Posterior vena cava (tissue), 2 donors: ENCODE measurements around the gene BAG5. TPM values are rescaled to one million over a fixed set of nuclear protein-coding genes. Genes with fewer than 3 reads are reported as not detected.
A peak's percentile ranks its signal among the peaks of the same experiment; 100 is the strongest.

Source experiments
- DNase-seq: peaks from one replicate; pipeline ENCODE4 v3.0.0-alpha.2; 2020; ENCODE audit warnings: low spot score
- intact Hi-C, 2 donors: fragments of 100-400 bp; cut with DNase I; formaldehyde crosslinking; loops; one replicate each; pipeline versions ENCODE4 v1.14.1 to v1.14.2; 2022 to 2023
- total RNA-seq, 2 donors: library from RNA; stranded (reverse); fragmentation: NEBNext Ultra II Directional; extraction: Animal tissue kit (Norgen Biotek cat#: 25700); gene quantifications; one replicate each; pipeline ENCODE4 v1.2.1, GENCODE V29; 2021
- donor health status: DM: yes; HTN: yes; CAD: no.
- donor health status: DM: yes; HTN: yes; CAD: no.

The BAG5 gene
- total RNA-seq, 2 donors from 2014 or later: 29.0 to 30.4 TPM

DNA sequence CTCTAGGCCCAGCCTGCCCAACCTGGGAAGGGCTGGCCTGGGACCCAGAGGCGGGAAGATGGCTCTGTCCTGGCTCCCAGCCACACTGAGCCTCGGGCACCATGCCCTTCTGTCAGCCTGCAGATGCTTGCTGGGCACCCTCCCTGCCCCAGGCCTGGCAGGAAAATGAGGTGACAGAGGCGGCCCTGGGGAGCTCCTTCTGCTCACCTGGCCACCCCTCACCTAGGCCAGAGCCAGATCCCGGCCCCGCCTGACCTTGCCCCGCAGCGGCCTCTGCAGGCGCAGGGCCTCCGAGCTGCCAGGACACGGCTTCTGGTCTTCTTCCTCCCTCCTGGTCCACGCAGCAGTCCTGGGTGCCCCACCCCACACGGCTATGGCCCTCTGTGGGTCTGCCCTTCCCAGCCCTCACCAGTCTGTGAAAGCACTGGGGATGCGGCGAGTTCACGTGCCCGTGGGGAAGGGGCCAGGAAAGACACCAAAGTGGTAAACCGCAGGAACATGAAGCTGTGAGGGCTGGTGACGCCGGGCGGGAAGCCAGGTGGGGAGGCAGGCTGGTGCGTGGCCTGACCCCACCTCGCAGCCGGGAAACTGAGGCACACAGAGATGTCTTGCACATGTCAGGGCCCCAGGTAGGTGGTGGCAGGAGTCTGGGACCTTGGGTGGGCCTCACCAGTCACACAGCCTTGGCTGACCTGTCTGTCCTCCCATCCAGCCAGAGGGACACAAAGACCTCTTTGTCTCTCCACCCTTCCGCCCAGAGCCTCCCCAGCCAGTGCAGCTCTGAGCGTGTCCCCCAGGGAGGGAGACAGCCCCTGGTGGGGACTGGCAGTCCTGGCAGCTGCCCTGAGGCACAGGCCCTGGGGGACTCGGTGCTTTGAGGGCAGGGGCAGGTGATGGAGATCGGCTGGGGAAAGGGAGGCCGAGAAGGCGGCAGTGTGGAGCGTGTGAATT lies 12.8 kb downstream of the BAG5 start:
- DNase-seq: peak; percentile 81
- intact Hi-C loops: loop anchor here (5.0 kb wide), 2 partner anchors 32 to 47 kb away; no protein-coding TSS in a partner anchor

DNA sequence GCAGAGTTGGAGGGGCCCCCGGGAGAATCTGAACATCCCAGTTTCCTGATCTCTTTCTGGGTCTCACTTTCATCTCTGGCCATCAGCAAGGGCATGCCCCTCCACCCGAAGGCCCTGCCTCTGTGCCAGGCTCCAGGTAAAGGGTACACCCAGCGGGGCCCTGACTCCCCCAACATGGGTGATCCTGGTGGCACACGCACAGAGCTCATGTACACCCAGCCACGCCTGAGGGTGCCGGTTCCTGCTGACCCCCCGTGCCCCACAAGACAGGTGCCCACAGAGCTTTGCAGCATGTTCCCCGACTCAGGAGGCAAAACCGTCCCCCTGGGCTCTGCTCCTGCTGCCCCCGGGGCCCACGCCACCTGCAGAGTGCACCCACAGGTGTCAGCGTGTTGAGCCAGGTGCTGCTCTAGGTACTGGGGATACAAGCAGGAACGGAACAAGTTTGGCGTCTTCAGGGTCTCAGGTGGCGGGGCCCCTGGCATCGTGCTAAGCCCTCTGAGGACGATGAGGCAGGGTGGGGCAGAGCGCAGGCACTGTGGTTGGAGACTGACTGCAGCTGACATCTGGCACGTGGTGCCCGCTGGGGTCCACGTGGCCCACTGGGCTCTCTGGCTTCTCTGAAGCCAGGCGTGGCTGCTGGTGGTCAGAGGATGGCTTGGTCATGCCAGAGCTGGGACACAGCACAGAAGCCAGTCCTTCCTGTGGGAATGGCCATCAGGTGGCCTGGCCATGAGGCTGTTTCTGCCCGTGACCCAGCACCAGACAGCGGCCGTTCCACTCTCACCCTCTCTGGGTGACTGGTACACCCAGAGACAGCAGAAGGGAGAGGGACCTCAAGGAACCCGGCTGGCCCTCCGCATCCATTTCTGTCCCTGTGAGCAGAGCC lies 13.8 kb downstream of the BAG5 start:
- DNase-seq: peak; percentile 78
- intact Hi-C loops: loop anchor here in 1 of 2 donors (5.0 kb wide), 1 partner anchor 46 kb away; no protein-coding TSS in a partner anchor

DNA sequence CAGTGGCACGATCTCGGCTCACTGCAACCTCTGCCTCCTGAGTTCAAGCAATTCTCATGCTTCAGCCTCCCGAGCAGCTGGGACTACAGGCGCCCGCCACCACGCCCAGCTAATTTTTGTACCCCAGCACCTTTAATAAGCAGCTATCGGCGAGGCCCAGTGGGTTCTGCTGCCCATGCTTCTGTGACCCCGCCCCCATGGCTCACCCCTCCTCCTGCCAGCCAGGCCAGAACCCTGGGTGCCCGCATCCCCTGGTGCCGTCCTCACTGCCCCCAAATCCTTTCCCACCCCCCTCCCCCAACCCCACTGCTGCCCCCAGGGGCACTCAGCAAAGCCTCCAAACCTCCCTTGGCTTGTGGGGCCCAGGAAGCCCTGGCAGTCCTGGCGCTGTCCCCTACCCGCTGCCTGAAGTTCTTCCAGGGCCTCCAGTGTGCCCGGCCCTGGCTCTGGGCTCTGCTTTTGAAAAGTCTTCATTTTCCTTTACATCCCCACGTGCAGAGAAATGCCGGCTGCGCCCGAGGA lies 14.5 kb downstream of the BAG5 start:
- intact Hi-C loops: loop anchor here in 1 of 2 donors (2.0 to 5.0 kb wide), 2 partner anchors 29 to 46 kb away; no protein-coding TSS in a partner anchor
- DNase-seq: peak; percentile 72

DNA sequence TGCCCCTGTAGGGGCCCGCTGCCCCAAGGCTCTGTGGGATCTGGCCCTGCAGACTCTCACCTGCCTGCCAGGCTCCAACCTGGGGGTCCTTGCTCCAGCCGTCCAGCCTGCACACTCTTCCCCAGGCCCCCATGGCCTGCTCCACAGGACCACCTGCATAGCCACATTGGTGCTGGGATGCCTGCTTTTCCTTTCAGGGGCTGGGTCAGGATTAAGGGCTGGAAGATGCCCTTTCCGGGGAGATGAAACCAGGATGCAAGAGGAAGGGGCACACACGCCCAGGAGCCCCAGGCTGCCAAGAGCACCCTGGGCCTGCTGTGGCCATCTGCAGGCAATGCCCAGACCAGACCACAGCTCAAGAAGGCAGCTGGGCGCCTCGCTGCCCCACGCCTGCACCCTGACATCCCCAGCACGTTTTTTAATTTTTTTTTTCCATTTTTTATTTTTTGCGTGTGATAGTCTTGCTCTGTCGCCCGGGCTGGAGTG lies 15.0 kb downstream of the BAG5 start:
- intact Hi-C loops: loop anchor here in 1 of 2 donors (2.0 to 5.0 kb wide), 2 partner anchors 29 to 45 kb away; no protein-coding TSS in a partner anchor
- DNase-seq: peak; percentile 55

DNA sequence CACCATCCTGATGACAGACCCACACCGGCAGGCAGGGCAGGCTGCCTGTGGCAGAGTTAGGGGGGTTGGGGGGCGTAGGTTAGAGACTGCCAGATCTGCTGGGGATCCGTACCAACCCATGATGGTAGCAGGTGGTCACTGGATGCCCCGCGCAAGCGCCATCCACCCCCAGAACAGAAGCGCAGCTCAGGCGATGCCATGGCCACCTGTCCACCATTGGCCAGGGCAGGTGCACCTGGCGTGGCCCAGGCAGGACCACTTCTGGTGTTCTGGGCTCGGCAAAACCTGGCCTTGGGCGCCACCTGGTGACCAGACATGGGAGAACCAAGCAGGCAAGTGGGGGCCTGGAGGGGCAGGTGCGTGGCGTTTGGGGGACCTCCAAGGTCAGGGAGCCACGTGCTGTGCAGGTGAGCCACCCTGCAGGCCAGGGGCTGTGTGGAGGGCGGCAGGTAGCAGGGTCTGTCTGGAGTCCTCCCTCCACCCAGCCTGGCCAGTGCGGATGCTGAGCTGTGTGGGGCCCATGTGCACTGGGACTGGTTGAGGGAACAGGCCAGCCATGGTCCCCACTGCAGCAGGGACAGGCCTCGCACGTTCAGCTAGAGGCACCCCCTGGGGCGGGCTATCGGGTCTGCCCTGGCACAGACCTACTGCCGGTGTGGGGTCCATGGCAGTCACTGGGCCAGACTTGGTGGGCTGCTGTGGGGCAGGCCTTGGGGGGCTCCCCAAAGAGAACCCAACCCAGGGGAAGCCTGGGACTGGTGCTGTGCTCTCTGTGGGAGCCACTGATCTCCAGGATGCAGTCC lies 15.6 kb downstream of the BAG5 start:
- intact Hi-C loops: loop anchor here in 1 of 2 donors (2.0 to 5.0 kb wide), 2 partner anchors 28 to 45 kb away; no protein-coding TSS in a partner anchor
- peak; percentile 91 for DNase-seq

DNA sequence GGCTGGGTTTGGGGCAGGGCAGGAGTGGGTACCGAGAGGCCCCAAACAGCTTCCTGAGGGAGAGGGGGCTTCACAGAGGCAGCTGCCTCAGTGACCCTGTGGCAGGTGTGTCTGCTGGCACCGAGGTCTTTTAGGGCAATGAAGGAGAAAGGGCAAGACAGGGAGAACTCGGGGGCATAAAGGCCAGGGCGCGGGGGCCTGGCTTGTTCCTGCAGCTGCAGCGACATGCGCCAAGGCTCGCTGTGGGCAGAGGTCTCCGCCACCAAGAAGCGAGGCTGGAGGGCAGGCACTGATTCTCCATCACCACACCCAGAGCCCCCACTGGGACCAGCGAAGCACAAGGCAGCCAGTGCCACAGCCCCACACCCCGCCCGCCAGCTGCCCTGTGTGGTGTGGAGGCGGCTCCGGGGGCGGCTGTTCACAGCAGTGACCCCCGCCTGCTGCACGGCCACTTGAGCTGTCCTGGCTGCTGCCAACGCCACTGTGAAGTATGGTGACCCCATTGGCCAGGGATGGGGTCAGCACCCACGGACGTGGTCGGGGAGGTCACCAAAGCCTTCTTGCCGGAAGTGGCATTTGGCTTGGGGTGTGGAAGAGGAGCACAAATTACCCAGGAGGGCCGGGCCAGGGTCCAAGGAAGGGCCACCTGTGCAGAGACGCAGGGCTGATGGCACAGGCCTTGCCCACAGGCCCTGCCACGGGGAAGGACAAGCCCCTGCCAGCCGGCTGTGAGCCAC lies 16.4 kb downstream of the BAG5 start:
- intact Hi-C loops: loop anchor here in 1 of 2 donors (2.0 to 5.0 kb wide), 2 partner anchors 27 to 44 kb away; no protein-coding TSS in a partner anchor
- peak; percentile 80 for DNase-seq

DNA sequence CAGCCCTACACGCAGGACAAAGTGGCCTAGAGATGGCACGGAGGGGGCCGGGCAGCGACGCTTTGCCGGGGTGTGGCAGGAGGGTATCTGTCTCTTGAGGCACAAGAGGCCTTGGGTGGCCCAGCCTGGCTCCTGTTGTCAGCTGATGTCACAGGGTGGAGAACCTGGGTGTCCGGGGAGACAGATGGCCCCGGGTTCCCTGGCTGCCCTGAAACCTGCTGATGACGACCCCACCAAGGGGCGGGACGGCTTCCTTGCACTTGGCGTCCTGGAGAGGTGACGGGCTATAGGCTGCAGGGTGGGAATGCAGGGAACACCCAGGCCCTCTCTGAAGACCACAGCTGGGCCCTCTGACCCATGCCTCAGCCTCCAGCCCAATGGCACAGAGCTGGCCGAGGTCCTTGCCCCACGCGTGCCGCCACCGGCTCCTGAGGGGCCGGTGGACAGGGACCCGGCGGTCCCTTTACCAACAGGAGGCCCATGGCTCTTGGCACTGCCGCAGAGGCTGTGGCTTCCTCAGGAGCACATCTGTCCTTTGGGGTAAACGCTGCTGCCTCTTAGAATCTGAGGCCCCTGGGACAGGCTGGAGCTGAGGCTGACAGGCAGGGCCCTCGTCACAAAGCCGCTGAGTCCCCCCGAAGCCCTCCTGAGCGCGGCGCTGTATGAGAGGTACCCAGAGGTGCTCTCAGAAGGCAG lies 17.1 kb downstream of the BAG5 start:
- intact Hi-C loops: loop anchor here in 1 of 2 donors (5.0 kb wide), 1 partner anchor 43 kb away; no protein-coding TSS in a partner anchor

DNA sequence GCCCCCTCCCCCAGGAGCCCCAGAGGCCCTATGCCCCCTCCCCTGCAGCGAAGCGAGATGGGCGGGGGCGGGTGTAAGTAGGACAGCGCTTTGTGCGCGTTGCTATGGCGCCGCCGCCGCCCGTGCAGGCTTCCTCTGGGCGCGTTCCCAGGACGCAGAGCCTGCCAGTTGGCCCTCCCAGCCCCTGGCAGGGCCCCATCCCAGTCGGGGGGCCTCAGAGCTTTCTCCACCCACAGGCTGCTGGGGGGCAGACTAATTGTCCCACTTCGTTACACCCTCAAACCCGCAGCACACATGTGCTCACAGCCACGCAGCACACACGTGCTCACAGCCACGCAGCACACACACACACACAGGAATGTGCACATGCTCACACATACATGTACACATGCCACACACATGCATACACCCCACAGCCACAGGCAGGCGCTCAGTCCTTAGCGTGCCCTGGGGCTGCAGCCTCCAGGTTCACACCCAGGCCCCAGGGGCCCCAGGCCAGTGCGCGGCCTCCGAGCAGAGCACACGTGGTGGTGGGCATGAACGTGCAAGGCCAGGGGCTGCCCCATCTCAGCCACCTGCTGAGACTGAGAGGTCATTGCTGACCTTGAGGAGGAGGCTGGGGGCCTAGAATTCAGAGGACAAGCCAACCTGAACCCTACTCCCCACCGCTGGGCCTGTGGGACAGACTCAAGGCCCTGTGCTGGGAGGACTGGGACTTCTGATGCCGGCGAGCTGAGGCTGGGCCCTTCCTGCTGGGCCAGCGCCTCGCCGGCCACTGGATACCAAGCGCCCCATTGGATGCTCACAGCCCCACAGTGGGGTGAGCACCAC lies 17.9 kb downstream of the BAG5 start:
- intact Hi-C loops: loop anchor here in 1 of 2 donors (5.0 kb wide), 1 partner anchor 42 kb away; no protein-coding TSS in a partner anchor
- DNase-seq: peak; percentile 88

More for the DNA sequence above, 17.1 kb downstream of the BAG5 start:
- DNase-seq: peak; percentile 75

DNA sequence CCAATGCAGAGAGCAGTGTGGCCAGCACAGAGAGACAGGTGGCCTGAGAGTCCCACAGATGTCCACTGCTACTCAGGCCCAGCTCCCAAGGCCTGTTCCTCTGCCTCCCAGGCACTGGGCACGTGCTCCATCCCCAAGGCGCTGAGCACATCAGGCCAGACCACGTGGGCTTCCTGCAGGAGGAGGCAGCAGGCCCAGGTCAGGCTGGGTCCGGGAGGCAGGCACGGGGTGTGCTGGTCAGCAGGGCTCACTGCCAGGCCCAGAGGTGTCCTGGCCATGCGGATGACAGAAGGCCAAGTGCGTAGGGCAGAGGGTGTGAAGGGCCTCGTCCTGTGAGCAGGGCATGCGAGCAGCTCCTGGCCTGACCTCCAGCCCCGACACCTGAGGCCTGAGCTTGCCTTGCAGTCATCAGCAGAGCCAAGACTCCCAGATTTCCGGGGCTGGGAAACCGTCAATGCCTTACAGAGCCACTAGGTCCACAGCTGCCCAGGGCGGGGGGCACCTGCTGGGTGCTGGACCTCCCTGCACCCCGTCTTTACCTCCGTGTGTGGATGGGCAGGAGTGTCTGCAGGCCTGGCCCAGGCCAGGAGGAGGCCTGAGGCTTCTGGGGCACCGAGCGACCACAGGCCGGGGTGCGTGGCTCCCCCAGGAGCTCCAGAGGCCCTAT lies 18.6 kb downstream of the BAG5 start:
- intact Hi-C loops: no loop called here
- DNase-seq: peak; percentile 84

DNA sequence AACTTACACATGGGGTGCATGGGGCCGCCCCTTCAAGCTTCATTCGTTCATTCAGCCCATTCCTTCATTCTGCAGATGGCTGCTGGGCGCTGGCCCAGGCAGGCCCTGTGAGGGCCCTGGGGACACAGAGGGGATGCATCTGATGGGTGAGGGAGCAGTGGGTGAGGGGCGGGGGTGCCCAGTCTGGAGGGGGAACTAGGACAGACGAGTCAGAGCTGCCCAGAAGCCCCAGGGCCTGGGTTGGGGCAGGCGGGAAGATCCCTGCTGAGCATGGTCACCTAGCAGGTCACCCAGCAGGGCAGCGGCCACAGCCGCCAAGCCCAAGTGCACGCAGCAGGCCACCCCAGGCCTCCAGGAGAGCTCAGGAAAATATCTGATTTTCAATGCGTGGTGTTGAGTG lies 19.3 kb downstream of the BAG5 start:
- intact Hi-C loops: no loop called here
- DNase-seq: peak; percentile 81

DNA sequence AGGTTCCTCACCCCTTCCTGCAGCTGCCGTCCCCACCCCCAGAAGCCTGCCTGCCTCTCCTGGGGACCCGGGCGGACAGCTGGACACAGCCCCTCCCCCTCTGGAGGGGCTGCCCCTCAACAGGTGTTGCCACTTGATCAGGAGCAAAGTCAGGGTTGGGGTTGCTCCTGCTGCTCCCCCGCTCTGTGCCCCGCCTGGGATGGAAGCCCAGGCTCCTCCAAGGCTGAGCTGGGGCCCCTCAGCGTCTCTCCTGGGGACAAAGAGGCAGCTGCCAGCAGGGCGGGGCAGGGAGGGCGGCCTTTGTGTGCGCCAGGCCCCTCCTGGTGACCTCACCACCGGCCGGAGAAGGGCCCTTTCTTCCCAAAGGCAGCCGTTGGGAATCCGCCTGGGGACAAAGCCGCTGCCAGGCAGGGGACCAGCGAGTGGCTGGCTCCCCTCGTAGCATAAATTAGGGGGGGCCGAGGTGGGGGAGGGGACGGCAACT lies 19.8 kb downstream of the BAG5 start:
- intact Hi-C loops: no loop called here
- DNase-seq: no peak

DNA sequence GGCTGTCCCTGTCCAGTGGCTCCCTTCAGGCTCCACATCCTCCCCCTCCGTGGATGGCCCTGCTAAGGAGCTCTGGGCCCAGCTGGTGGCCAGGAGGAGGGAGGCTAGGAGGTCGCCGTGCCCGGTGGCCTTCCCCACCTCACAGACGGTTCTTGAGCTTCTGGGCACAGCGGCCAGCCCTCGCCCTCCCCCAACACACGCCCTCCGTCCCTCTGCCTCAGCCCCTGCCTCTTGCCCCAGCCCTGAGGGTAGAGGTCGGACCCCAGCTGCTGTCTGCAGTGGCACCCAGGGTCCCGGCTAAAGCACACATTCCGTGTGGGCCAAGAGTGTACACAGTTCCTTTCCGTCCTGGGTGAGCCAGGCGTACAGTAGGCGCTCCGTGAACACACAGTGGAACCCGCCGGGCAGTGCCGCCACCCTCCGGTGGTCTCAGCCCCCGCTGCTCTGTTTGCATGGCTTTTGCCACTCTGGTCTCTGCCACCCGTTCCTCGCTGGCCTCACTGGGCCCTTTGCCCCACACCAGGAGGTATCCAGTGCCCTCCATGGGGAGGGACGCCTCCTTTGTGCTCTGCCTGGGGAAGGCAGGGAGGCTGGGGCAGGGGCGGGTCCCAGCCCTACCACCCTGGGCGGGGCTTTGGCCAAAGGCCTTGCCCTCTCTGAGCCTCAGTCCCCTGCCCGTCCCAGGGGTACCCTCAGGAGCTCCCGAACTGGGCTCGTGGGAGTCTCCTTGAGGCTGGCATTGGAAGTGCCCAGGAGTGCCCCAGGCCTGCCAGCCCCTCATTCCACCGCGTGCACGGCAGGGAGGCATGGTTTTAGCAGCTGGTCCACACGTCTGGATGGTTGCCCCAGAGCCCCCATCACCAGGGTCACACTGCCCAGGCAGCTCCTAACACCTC lies 20.5 kb downstream of the BAG5 start:
- intact Hi-C loops: no loop called here

DNA sequence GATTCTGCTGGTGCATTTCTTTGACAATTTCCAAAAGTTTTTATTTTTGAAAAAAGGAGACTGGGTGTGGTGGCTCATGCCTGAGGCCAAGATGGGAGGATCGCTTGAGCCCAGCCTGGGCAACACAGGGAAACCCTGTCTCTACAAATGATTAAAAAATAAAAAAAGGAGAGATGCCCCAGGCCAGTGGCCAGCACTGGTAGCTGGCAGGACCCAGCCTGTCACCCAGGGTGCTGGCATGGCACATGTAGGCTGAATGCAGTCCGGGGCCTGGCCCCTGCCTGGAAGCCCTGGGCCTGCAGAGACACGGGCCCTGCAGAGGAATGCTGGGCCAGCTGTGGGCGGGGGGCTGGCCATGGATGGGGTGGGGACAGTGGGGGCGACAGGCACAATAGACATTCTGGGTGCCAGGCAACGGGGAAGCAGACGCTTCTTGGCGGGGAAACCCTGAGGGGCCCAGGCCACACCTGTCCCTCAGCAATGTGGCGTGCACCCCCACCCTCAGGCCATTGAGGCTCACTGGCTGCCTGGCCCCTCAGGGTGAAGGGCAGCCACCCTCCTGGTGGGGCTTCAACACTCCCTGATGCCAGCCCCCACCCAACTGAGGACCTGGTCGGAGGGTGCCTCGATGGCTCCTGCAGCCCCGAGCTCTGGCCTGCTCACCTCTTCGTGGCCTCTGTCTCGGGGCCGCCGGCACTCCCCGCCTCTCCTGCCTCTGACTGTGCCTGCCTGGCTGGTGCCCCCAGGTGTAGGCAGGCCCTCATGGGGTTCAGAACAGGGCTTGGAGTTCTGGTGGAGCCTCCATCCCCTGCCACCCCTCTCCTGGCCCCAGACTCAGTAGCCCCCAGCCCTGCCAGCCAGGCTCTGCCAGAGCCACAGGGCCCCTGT lies 21.4 kb downstream of the BAG5 start:
- intact Hi-C loops: no loop called here
- no peak for DNase-seq

More for the DNA sequence above, 20.5 kb downstream of the BAG5 start:
- no peak for DNase-seq
